CD14-positive monocyte (primary cell): Measurements from ENCODE around the gene PHACTR3. TPM values are rescaled to one million over a fixed set of nuclear protein-coding genes. Genes with fewer than 3 reads are reported as not detected.

Source experiments
- DNase-seq, 3 donors: peaks; one replicate each; pipeline ENCODE4 v3.0.0-alpha.2; 2011 to 2022
- H2AFZ ChIP-seq: 2 replicates; pipeline ENCODE4 v1.6.0; 2012; ENCODE audit warnings: mild to moderate bottlenecking, low read depth, low read length, inconsistent platforms; ENCODE audit not compliant: insufficient read depth, poor library complexity, severe bottlenecking
- H3K27ac ChIP-seq, 2 donors: 1 replicate in 1 of 2; 2 replicates in 1 of 2; pipeline ENCODE4 v1.5.1; 2012 to 2013; ENCODE audit warnings: low read length in 2 of 2, control low read depth in 1 of 2, inconsistent platforms in 1 of 2, low read depth in 1 of 2, mild to moderate bottlenecking in 1 of 2
- H3K27me3 ChIP-seq, 2 donors: one replicate each; pipeline versions ENCODE4 v1.6.0 to v1.6.1; 2011 to 2013; ENCODE audit warnings: low read length in 2 of 2; ENCODE audit not compliant: control insufficient read depth in 2 of 2, insufficient read depth in 2 of 2
- H3K36me3 ChIP-seq, 2 donors: replicated peaks in 1 of 2; 1 replicate in 1 of 2; 2 replicates in 1 of 2; pipeline versions ENCODE4 v1.5.1 to v1.6.1; 2012 to 2013; ENCODE audit warnings: low read length in 2 of 2, control low read depth in 1 of 2, inconsistent platforms in 1 of 2, mild to moderate bottlenecking in 1 of 2; ENCODE audit not compliant: insufficient read depth in 2 of 2, control insufficient read depth in 1 of 2
- H3K4me1 ChIP-seq, 2 donors: 1 replicate in 1 of 2; 2 replicates in 1 of 2; pipeline versions ENCODE4 v1.5.1 to v1.6.1; 2012 to 2013; ENCODE audit warnings: low read length in 2 of 2, control low read depth in 1 of 2, inconsistent platforms in 1 of 2, mild to moderate bottlenecking in 1 of 2, moderate library complexity in 1 of 2; ENCODE audit not compliant: insufficient read depth in 2 of 2, control insufficient read depth in 1 of 2
- H3K4me2 ChIP-seq: replicated peaks from 2 replicates; pipeline ENCODE3; 2012; ENCODE audit warnings: low read length, moderate library complexity, mild to moderate bottlenecking; ENCODE audit not compliant: poor library complexity, severe bottlenecking; ENCODE audit errors: extremely low read depth
- H3K4me3 ChIP-seq, 3 experiments: fragments of 200-600 bp in 1 of 3; sonication (generic) in 1 of 3; replicated peaks in 1 of 3; 1 replicate in 2 of 3; 2 replicates in 1 of 3; pipeline ENCODE4 v1.5.1; 2011 to 2013; ENCODE audit warnings: low read length in 3 of 3, mild to moderate bottlenecking in 3 of 3, control low read depth in 2 of 3, low read depth in 2 of 3, inconsistent platforms in 1 of 3, moderate library complexity in 1 of 3
- H3K79me2 ChIP-seq: 2 replicates; pipeline ENCODE4 v1.6.0; 2012; ENCODE audit warnings: mild to moderate bottlenecking, control low read depth, inconsistent platforms, low read length, moderate library complexity; ENCODE audit not compliant: insufficient read depth
- H3K9ac ChIP-seq: 2 replicates; pipeline ENCODE4 v1.6.0; 2017; ENCODE audit warnings: low read length, mild to moderate bottlenecking; ENCODE audit not compliant: insufficient read depth, poor library complexity, severe bottlenecking
- H3K9me3 ChIP-seq, 2 donors: replicated peaks in 1 of 2; 1 replicate in 1 of 2; 2 replicates in 1 of 2; pipeline versions ENCODE4 v1.5.1 to v1.6.1; 2012 to 2013; ENCODE audit warnings: low read length in 2 of 2, control low read depth in 1 of 2; ENCODE audit not compliant: control insufficient read depth in 1 of 2, insufficient read depth in 1 of 2
- H4K20me1 ChIP-seq: 2 replicates; pipeline ENCODE4 v1.6.0; 2012; ENCODE audit warnings: mild to moderate bottlenecking, low read length, control low read depth, moderate library complexity; ENCODE audit not compliant: insufficient read depth
- H3K27ac Mint-ChIP-seq, 7 donors: one replicate each; pipeline ENCODE4 v1.8.0; 2020; ENCODE audit warnings: mild to moderate bottlenecking in 7 of 7, mixed read lengths in 7 of 7, moderate library complexity in 6 of 7, inconsistent platforms in 2 of 7
- H3K27me3 Mint-ChIP-seq, 3 donors: one replicate each; pipeline ENCODE4 v1.8.0; 2021 to 2022; ENCODE audit warnings: low read depth in 3 of 3, mild to moderate bottlenecking in 3 of 3, mixed read lengths in 3 of 3, moderate library complexity in 3 of 3, inconsistent platforms in 1 of 3
- H3K36me3 Mint-ChIP-seq, 2 donors: one replicate each; pipeline ENCODE4 v1.8.0; 2020; ENCODE audit warnings: mixed read lengths in 2 of 2, inconsistent platforms in 1 of 2, mild to moderate bottlenecking in 1 of 2
- H3K4me1 Mint-ChIP-seq: one replicate; pipeline ENCODE4 v1.8.0; 2020; ENCODE audit warnings: mild to moderate bottlenecking, mixed read lengths
- H3K4me3 Mint-ChIP-seq, 2 donors: one replicate each; pipeline ENCODE4 v1.8.0; 2020; ENCODE audit warnings: mild to moderate bottlenecking in 2 of 2, mixed read lengths in 2 of 2, moderate library complexity in 1 of 2
- H3K9me3 Mint-ChIP-seq, 7 donors: one replicate each; pipeline ENCODE4 v1.8.0; 2020 to 2022; ENCODE audit warnings: mixed read lengths in 7 of 7, mild to moderate bottlenecking in 6 of 7, moderate library complexity in 6 of 7, inconsistent platforms in 2 of 7
- CTCF ChIP-seq: fragments of 200-600 bp; IDR thresholded peaks from one replicate; pipeline ENCODE4 v1.8.0; 2022; ENCODE audit warnings: antibody characterized with exemption, mild to moderate bottlenecking
- WGBS: methylation state at CpG from one replicate; pipeline ENCODE4 v1.1.5; 2013; ENCODE audit warnings: missing lambda C conversion rate; ENCODE audit not compliant: insufficient coverage; 5-methylcytosine and 5-hydroxymethylcytosine counted together
- intact Hi-C, 2 donors: fragments of 100-400 bp; cut with micrococcal nuclease; formaldehyde crosslinking; loops; one replicate each; pipeline versions ENCODE4 v1.15.0 to v1.15.1; 2023
- polyA plus RNA-seq, 3 donors: library from polyadenylated mRNA; depleted of rRNA in 1 of 3; unstranded in 2 of 3; stranded (reverse) in 1 of 3; fragments of 300-500 nt in 2 of 3; fragments of >200 nt in 1 of 3; fragmentation: Illumina TruSeq in 2 of 3; gene quantifications; 1 replicate in 2 of 3; 2 replicates in 1 of 3; pipeline ENCODE4 v1.2.3, GENCODE V29; 2012 to 2021

PHACTR3 gene
- polyA plus RNA-seq, 3 donors: 0.11 to 0.17 TPM; not detected in 1

- Histone ChIP-seq H3K4me3 (no peak overlapping the region), H3K36me3 (no peaks in the 10 kb centered on the region), H3K9ac (no peak overlapping the region), H3K4me1 (no peaks in the 10 kb centered on the region), H4K20me1 (no peaks in the 10 kb centered on the region), H2AFZ (no peak overlapping the region), H3K79me2 (no peaks in the 10 kb centered on the region), H3K27ac (no peak overlapping the region), H3K27me3 (peaks cover 2 to 6% of the 10 kb centered on the region in 2 donors), H3K4me2 (no peak overlapping the region), H3K9me3 (peaks cover 14 to 15% of the 10 kb centered on the region in 2 donors)
- intact Hi-C loops: no loop called here
- no peak overlapping the region for H3K27ac Mint-ChIP-seq
- H3K9me3 Mint-ChIP-seq: peaks cover 16 to 29% (median 22%) of the 10 kb centered on the region in 7 donors
- WGBS: 95% methylated on average over 7 of the region's 9 CpGs
- H3K27me3 Mint-ChIP-seq: peaks cover 9 to 15% (median 12%) of the 10 kb centered on the region in 3 donors
- TF ChIP-seq CTCF: no peak
- no peak for DNase-seq
- H3K4me1 Mint-ChIP-seq: no peaks in the 10 kb centered on the region
- peaks cover 0 to 2% of the 10 kb centered on the region in 2 donors for H3K36me3 Mint-ChIP-seq
- no peak overlapping the region for H3K4me3 Mint-ChIP-seq
Measured at GRCh38 chr20:59802471-59803221, 198.3 kb downstream of the PHACTR3 start.

GRCh38 chr20:59804347-59804746 is 200.0 kb downstream of the PHACTR3 start:
- no peaks in the 10 kb centered on the region for H4K20me1 ChIP-seq
- no peaks in the 10 kb centered on the region for H3K4me1 Mint-ChIP-seq
- H2AFZ ChIP-seq: no peak overlapping the region
- WGBS: 40% methylated on average over 3 of the region's 5 CpGs
- intact Hi-C loops: no loop called here
- no peaks in the 10 kb centered on the region for H3K36me3 ChIP-seq
- H3K27me3 ChIP-seq: peaks cover 2 to 3% of the 10 kb centered on the region in 2 donors
- TF ChIP-seq CTCF: no peak
- H3K4me1 ChIP-seq: no peaks in the 10 kb centered on the region
- H3K9ac ChIP-seq: no peak overlapping the region
- peaks cover 9 to 17% (median 12%) of the 10 kb centered on the region in 3 donors for H3K27me3 Mint-ChIP-seq
- H3K36me3 Mint-ChIP-seq: peaks cover 0 to 2% of the 10 kb centered on the region in 2 donors
- no peak overlapping the region for H3K4me3 Mint-ChIP-seq
- H3K27ac ChIP-seq: no peak overlapping the region
- no peak overlapping the region for H3K27ac Mint-ChIP-seq
- peaks cover 14 to 15% of the 10 kb centered on the region in 2 donors for H3K9me3 ChIP-seq
- H3K79me2 ChIP-seq: no peaks in the 10 kb centered on the region
- H3K9me3 Mint-ChIP-seq: peaks cover 15 to 29% (median 21%) of the 10 kb centered on the region in 7 donors
- no peak overlapping the region for H3K4me3 ChIP-seq
- no peak for DNase-seq
- H3K4me2 ChIP-seq: no peak overlapping the region
